Measurements from ENCODE around the gene WNT3A. TPM values are rescaled to one million over a fixed set of nuclear protein-coding genes. Genes with fewer than 3 reads are reported as not detected.

The WNT3A gene
- total and polyA plus RNA-seq, 10 donors, result not detected

DNA sequence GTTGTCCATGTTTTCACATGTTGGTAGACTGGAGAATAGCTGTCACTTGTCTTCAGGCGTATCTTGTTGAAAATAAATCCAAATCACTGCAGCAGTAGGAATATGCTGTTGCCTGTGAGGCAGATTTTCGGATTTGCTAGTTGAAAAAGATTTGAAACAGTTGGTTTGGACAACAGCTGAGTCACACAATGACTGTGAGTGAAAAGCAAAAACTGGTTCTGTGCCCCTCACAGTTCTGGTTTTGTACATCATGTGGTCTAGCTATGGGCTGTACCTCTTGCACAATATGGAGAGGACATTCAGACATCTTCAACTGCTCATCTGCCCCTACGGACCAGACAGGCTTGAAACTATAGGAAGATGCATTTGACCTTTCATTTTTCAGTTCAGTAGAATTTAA lies 77.5 kb downstream of the WNT3A start:
- Histone ChIP-seq H3K27ac (peak overlapping the region in 7 of 8 donors; percentile 98 to 100 (median 99)), H3K9me3 (no peaks in the 10 kb centered on the region), H3K36me3 (peaks cover 0 to 24% (median 4%) of the 10 kb centered on the region in 6 donors), H3K4me3 (peak overlapping the region; percentile 85 to 96 (median 92)), H3K4me1 (peaks cover 60 to 89% (median 80%) of the 10 kb centered on the region in 6 donors), H3K27me3 (replicated peaks in 1 of 7) (no peaks in the 10 kb centered on the region)
- 6 to 28% (median 12%) methylated on average over 3 of the region's 3 CpGs for WGBS, 5 donors
- intact Hi-C loops (cut with DNase I; ENCODE audit: low total_unique reads), result no loop called here
- TF ChIP-seq POLR2AphosphoS5 (IDR thresholded peaks at IDR 0.05) (peak in 1 of 3 donors; percentile 56), POLR2A (IDR thresholded peaks at IDR 0.05) (no peak)
- no peak for DNase-seq

DNA sequence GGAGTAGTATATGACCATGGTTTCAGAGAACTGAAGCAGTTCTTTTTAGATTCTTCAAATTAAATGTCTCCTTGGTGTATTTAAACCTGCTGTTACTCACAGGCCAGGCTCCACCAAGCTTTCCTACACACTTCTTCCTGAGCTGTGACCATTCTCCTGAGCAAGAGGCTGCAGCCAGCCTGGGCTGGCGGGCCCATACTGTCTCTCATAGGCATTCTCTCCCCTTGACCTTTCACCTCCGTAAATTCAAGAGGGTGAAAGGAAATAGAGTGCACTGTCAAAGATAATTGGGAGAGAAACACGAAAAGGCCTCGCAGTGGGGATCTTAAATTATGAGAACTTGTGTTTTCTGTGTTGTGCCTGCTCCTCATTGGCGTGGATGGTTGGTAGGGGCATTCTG lies 78.0 kb downstream of the WNT3A start:
- Histone ChIP-seq H3K4me3 (peak overlapping the region in 7 of 8 donors; percentile 85 to 96 (median 91)), H3K27me3 (replicated peaks in 1 of 7) (no peaks in the 10 kb centered on the region), H3K27ac (peak overlapping the region in 7 of 8 donors; percentile 61 to 100 (median 99)), H3K9me3 (no peaks in the 10 kb centered on the region), H3K4me1 (peaks cover 65 to 89% (median 82%) of the 10 kb centered on the region in 6 donors), H3K36me3 (peaks cover 0 to 29% (median 4%) of the 10 kb centered on the region in 6 donors)
- 44 to 69% (median 57%) methylated on average over 5 of the region's 5 CpGs for whole genome bisulfite sequencing, 5 donors
- DNase-seq, result peak; percentile 47
- intact Hi-C loops (cut with DNase I; ENCODE audit: low total_unique reads), result no loop called here
- no peak for TF ChIP-seq POLR2A (IDR thresholded peaks at IDR 0.05)
- TF ChIP-seq, protein P1, sequence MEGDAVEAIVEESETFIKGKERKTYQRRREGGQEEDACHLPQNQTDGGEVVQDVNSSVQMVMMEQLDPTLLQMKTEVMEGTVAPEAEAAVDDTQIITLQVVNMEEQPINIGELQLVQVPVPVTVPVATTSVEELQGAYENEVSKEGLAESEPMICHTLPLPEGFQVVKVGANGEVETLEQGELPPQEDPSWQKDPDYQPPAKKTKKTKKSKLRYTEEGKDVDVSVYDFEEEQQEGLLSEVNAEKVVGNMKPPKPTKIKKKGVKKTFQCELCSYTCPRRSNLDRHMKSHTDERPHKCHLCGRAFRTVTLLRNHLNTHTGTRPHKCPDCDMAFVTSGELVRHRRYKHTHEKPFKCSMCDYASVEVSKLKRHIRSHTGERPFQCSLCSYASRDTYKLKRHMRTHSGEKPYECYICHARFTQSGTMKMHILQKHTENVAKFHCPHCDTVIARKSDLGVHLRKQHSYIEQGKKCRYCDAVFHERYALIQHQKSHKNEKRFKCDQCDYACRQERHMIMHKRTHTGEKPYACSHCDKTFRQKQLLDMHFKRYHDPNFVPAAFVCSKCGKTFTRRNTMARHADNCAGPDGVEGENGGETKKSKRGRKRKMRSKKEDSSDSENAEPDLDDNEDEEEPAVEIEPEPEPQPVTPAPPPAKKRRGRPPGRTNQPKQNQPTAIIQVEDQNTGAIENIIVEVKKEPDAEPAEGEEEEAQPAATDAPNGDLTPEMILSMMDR (IDR thresholded peaks at IDR 0.05 in 8 of 11, conservative IDR thresholded peaks at IDR 0.05 in 3 of 11), result no peak
- no peak for TF ChIP-seq POLR2AphosphoS5 (IDR thresholded peaks at IDR 0.05)

DNA sequence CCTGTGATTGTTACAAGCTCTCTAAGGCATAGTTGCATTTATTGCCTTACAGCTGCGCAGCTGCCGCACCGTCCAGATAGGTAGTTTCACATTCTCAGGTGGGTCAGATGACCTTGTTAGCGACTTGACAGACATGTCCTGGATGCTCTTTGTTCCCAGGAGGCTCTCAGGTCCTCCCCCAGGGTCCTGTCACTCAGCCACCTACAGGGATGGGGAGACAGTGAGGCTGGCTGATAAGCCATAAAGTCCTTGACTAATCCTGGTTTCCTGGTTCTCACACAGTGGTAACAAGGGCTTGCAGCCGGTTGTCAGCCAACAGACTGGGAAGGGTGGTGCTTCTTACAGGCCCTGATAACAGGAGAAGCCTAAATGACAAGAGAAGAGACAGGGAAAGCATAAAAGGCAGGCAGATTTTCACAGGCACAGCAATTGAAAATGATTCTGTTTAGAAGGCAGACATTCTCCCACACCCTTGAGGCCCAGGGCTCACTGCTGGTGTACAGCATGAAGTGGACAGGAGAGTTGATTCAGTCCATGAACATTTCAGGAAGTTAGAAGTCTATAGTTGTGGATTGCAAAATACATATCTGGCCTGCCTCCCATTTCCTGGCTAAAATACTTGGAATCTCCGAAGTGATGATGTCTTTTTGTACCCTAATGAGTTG lies 78.6 kb downstream of the WNT3A start:
- Histone ChIP-seq H3K4me1 (peaks cover 71 to 89% (median 85%) of the 10 kb centered on the region in 6 donors), H3K27me3 (replicated peaks in 1 of 7) (no peaks in the 10 kb centered on the region), H3K9me3 (no peaks in the 10 kb centered on the region), H3K36me3 (peaks cover 0 to 35% (median 4%) of the 10 kb centered on the region in 6 donors), H3K4me3 (peak overlapping the region in 6 of 8 donors; percentile 85 to 95 (median 90)), H3K27ac (peak overlapping the region in 7 of 8 donors; percentile 61 to 100 (median 99))
- TF ChIP-seq, protein P1 (IDR thresholded peaks at IDR 0.05 in 8 of 11, conservative IDR thresholded peaks at IDR 0.05 in 3 of 11), result no peak
- TF ChIP-seq POLR2A (IDR thresholded peaks at IDR 0.05), result peak in 1 of 3 donors; percentile 5
- peak in 2 of 3 donors; percentile 19 to 44 for TF ChIP-seq POLR2AphosphoS5 (IDR thresholded peaks at IDR 0.05)
- DNase-seq, result peak; percentile 66
- WGBS, 5 donors, result 40 to 68% (median 52%) methylated on average over 6 of the region's 6 CpGs
- intact Hi-C loops (cut with DNase I; ENCODE audit: low total_unique reads), result no loop called here

DNA sequence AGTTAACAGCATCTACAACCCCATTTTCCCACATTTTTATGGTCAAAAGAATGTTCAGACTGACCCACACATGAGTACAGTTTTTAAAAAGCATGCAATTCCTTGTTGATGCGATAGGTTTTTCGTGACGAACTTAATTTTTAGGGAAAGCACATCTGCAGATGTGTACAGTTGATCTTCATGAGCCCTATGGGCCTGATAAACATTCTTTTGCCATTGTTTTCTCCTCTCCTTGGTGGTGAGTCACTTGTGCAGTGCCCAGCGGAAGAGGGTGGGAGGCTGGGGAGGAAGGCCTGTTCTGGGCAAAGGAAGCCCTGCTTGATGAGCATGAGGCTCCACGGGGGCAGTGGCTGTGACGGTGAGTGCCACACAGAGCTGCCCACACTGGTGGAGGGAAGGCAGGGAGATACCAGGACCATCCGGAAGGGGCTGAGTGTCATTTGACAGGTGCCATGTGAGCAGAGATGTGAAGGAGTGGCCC lies 81.0 kb downstream of the WNT3A start:
- Histone ChIP-seq H3K36me3 (peaks cover 0 to 55% (median 4%) of the 10 kb centered on the region in 6 donors), H3K4me3 (peak overlapping the region in 2 of 8 donors; percentile 15 to 48), H3K27me3 (replicated peaks in 1 of 7) (no peaks in the 10 kb centered on the region), H3K9me3 (no peaks in the 10 kb centered on the region), H3K4me1 (peaks cover 83 to 96% (median 95%) of the 10 kb centered on the region in 6 donors), H3K27ac (peak overlapping the region; percentile 49 to 100 (median 88))
- WGBS, 5 donors, result 27 to 43% (median 34%) methylated on average over 7 of the region's 7 CpGs
- DNase-seq, result peak; percentile 80
- TF ChIP-seq POLR2A (IDR thresholded peaks at IDR 0.05) (no peak), POLR2AphosphoS5 (IDR thresholded peaks at IDR 0.05) (peak; percentile 72 to 78 (median 72))
- TF ChIP-seq, protein P1 (IDR thresholded peaks at IDR 0.05 in 8 of 11, conservative IDR thresholded peaks at IDR 0.05 in 3 of 11), result peak in 1 of 11 experiments; percentile 10
- intact Hi-C loops (cut with DNase I; ENCODE audit: low total_unique reads), result no loop called here

Data from spleen (tissue), 11 donors.